WTC11 (cell line): ENCODE results near the gene GHSR. TPM values are rescaled to one million over a fixed set of nuclear protein-coding genes. Genes with fewer than 3 reads are reported as not detected.

Experiments used
- ATAC-seq: fragments of 200-7000 bp; cut with Tn5 transposase; 2 replicates; pipeline ENCODE4 v1.10.0; 2021; ENCODE audit warnings: mild to moderate bottlenecking, moderate library complexity
- CTCF ChIA-PET: fragments of 300-600 bp; sonication (Branson Sonifier 250); formaldehyde crosslinking; loops from one replicate; lab custom pipeline; 2021; ENCODE audit warnings: antibody characterized with exemption; lab: Charles Lee
- POLR2A ChIA-PET: fragments of 350-600 bp; sonication (Branson Sonifier 250); formaldehyde crosslinking; loops from one replicate; lab custom pipeline; 2021; ENCODE audit warnings: antibody characterized with exemption; lab: Charles Lee
- DNase-seq: peaks from one replicate; pipeline ENCODE4 v3.0.0; 2021; ENCODE audit warnings: low spot score
- H3K27ac Mint-ChIP-seq: 2 replicates; pipeline ENCODE4 v1.8.0; 2021; ENCODE audit warnings: mixed read lengths
- H3K27me3 Mint-ChIP-seq: 2 replicates; pipeline ENCODE4 v1.8.0; 2021; ENCODE audit warnings: low read depth, mild to moderate bottlenecking, moderate library complexity, mixed read lengths
- H3K36me3 Mint-ChIP-seq: 2 replicates; pipeline ENCODE4 v1.8.0; 2021; ENCODE audit warnings: mixed read lengths
- H3K4me1 Mint-ChIP-seq: 2 replicates; pipeline ENCODE4 v1.8.0; 2022; ENCODE audit warnings: mixed read lengths
- H3K4me3 Mint-ChIP-seq: 2 replicates; pipeline ENCODE4 v1.8.0; 2021; ENCODE audit warnings: mild to moderate bottlenecking, moderate library complexity, mixed read lengths
- H3K9me3 Mint-ChIP-seq: 2 replicates; pipeline ENCODE4 v1.8.0; 2021; ENCODE audit warnings: mixed read lengths
- CREB1 ChIP-seq: sonication (generic); formaldehyde crosslinking; IDR thresholded peaks from 2 replicates; pipeline ENCODE4 v1.8.0; 2023; ENCODE audit warnings: mild to moderate bottlenecking, missing genetic modification reagents
- CREM ChIP-seq: sonication (generic); formaldehyde crosslinking; IDR thresholded peaks from 2 replicates; pipeline ENCODE4 v1.8.1; 2022; ENCODE audit warnings: mild to moderate bottlenecking, missing genetic modification reagents, moderate library complexity
- FOXK1 ChIP-seq: sonication (generic); formaldehyde crosslinking; IDR thresholded peaks from 2 replicates; pipeline ENCODE4 v1.8.0; 2022; ENCODE audit warnings: mild to moderate bottlenecking, moderate library complexity, missing genetic modification reagents
- GABPB1 ChIP-seq: sonication (generic); formaldehyde crosslinking; IDR thresholded peaks from 2 replicates; pipeline ENCODE4 v1.8.1; 2023; ENCODE audit warnings: mild to moderate bottlenecking, missing genetic modification reagents
- NFYB ChIP-seq: sonication (generic); formaldehyde crosslinking; conservative IDR thresholded peaks from 2 replicates; pipeline ENCODE4 v1.8.0; 2022; ENCODE audit warnings: low read depth, missing genetic modification reagents
- NR1H2 ChIP-seq: sonication (generic); formaldehyde crosslinking; IDR thresholded peaks from 2 replicates; pipeline ENCODE4 v1.9.0; 2021; ENCODE audit warnings: mild to moderate bottlenecking, moderate library complexity, missing genetic modification reagents
- PRRX2 ChIP-seq: fragments of 250-450 bp; sonication (Bioruptor Pico); IDR thresholded peaks from 2 replicates; pipeline ENCODE4 v1.8.0; 2021; ENCODE audit warnings: mild to moderate bottlenecking
- RELA ChIP-seq: sonication (generic); formaldehyde crosslinking; IDR thresholded peaks from 2 replicates; pipeline ENCODE4 v1.8.1; 2022; ENCODE audit warnings: missing genetic modification reagents, mild to moderate bottlenecking, borderline replicate concordance
- ZNF138 ChIP-seq: sonication (generic); formaldehyde crosslinking; conservative IDR thresholded peaks from 2 replicates; pipeline ENCODE4 v1.8.1; 2022; ENCODE audit warnings: mild to moderate bottlenecking, moderate library complexity, missing genetic modification reagents
- ZNF232 ChIP-seq: sonication (generic); formaldehyde crosslinking; IDR thresholded peaks from 2 replicates; pipeline ENCODE4 v1.8.0; 2022; ENCODE audit warnings: mild to moderate bottlenecking, missing genetic modification reagents
- ZNF317 ChIP-seq: sonication (generic); formaldehyde crosslinking; IDR thresholded peaks from 2 replicates; pipeline ENCODE4 v1.8.1; 2023; ENCODE audit warnings: low read depth, mild to moderate bottlenecking, moderate library complexity, missing genetic modification reagents, borderline replicate concordance
- ZNF416 ChIP-seq: fragments of 250-450 bp; sonication (Bioruptor Pico); IDR thresholded peaks from 2 replicates; pipeline ENCODE4 v1.9.0; 2021; ENCODE audit warnings: mild to moderate bottlenecking, inconsistent platforms
- ZNF423 ChIP-seq: fragments of 250-450 bp; sonication (Bioruptor Pico); IDR thresholded peaks from 2 replicates; pipeline ENCODE4 v2.1.2; 2022; ENCODE audit warnings: mild to moderate bottlenecking, moderate library complexity
- total RNA-seq: library from RNA; stranded (reverse); gene quantifications from 3 replicates; pipeline ENCODE4 v1.2.3, GENCODE V29; 2021
- TF ChIP-seq, protein P1 (sequence below): sonication (generic); formaldehyde crosslinking; IDR thresholded peaks from 2 replicates; pipeline ENCODE4 v1.8.1; 2023; ENCODE audit warnings: mild to moderate bottlenecking, missing genetic modification reagents, borderline replicate concordance
- TF ChIP-seq, protein P2 (sequence below): fragments of 250-450 bp; sonication (Bioruptor Pico); IDR thresholded peaks from 2 replicates; pipeline ENCODE4 v1.9.0; 2021; ENCODE audit warnings: mild to moderate bottlenecking, borderline replicate concordance
- TF ChIP-seq, protein P3 (sequence below): sonication (generic); formaldehyde crosslinking; conservative IDR thresholded peaks from 2 replicates; pipeline ENCODE4 v1.8.1; 2023; ENCODE audit warnings: mild to moderate bottlenecking, low read depth, missing genetic modification reagents, moderate library complexity
- TF ChIP-seq, protein P4 (sequence below): sonication (generic); formaldehyde crosslinking; IDR thresholded peaks from 2 replicates; pipeline ENCODE4 v1.8.1; 2023; ENCODE audit warnings: mild to moderate bottlenecking, missing genetic modification reagents
- TF ChIP-seq, protein P5 (sequence below): sonication (generic); formaldehyde crosslinking; IDR thresholded peaks from 2 replicates; pipeline ENCODE4 v1.8.1; 2022; ENCODE audit warnings: mild to moderate bottlenecking, missing genetic modification reagents, moderate library complexity, borderline replicate concordance
- TF ChIP-seq, protein P6 (sequence below): fragments of 250-450 bp; sonication (Bioruptor Pico); IDR thresholded peaks from 2 replicates; pipeline ENCODE4 v1.8.0; 2021; ENCODE audit warnings: mild to moderate bottlenecking

The GHSR gene
- total RNA-seq, 1 experiment from 2014 or later, result not detected

DNA sequence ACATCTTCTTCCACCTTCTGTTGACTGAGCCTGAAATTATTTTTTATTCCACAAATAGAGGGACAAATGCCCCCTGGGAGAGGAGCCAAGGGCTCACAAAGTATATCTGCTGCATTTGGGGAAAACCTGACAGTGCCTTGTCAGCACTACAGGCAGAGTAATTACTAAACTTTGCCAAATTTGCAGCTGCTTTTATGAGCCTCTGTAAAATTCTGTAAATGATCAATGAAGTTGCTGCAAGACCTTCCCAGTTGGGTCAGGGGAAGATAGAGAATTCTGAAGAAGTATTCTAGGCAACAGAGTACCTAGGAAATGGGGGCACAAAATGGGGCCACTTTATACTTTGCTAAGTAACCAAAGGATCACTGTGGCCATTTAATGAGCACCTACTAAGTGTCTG lies 10.5 kb downstream of the GHSR start (continued):
- TF ChIP-seq, protein P1, sequence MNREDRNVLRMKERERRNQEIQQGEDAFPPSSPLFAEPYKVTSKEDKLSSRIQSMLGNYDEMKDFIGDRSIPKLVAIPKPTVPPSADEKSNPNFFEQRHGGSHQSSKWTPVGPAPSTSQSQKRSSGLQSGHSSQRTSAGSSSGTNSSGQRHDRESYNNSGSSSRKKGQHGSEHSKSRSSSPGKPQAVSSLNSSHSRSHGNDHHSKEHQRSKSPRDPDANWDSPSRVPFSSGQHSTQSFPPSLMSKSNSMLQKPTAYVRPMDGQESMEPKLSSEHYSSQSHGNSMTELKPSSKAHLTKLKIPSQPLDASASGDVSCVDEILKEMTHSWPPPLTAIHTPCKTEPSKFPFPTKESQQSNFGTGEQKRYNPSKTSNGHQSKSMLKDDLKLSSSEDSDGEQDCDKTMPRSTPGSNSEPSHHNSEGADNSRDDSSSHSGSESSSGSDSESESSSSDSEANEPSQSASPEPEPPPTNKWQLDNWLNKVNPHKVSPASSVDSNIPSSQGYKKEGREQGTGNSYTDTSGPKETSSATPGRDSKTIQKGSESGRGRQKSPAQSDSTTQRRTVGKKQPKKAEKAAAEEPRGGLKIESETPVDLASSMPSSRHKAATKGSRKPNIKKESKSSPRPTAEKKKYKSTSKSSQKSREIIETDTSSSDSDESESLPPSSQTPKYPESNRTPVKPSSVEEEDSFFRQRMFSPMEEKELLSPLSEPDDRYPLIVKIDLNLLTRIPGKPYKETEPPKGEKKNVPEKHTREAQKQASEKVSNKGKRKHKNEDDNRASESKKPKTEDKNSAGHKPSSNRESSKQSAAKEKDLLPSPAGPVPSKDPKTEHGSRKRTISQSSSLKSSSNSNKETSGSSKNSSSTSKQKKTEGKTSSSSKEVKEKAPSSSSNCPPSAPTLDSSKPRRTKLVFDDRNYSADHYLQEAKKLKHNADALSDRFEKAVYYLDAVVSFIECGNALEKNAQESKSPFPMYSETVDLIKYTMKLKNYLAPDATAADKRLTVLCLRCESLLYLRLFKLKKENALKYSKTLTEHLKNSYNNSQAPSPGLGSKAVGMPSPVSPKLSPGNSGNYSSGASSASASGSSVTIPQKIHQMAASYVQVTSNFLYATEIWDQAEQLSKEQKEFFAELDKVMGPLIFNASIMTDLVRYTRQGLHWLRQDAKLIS (CRISPR knock-in tag), result no peak
- TF ChIP-seq, protein P2, sequence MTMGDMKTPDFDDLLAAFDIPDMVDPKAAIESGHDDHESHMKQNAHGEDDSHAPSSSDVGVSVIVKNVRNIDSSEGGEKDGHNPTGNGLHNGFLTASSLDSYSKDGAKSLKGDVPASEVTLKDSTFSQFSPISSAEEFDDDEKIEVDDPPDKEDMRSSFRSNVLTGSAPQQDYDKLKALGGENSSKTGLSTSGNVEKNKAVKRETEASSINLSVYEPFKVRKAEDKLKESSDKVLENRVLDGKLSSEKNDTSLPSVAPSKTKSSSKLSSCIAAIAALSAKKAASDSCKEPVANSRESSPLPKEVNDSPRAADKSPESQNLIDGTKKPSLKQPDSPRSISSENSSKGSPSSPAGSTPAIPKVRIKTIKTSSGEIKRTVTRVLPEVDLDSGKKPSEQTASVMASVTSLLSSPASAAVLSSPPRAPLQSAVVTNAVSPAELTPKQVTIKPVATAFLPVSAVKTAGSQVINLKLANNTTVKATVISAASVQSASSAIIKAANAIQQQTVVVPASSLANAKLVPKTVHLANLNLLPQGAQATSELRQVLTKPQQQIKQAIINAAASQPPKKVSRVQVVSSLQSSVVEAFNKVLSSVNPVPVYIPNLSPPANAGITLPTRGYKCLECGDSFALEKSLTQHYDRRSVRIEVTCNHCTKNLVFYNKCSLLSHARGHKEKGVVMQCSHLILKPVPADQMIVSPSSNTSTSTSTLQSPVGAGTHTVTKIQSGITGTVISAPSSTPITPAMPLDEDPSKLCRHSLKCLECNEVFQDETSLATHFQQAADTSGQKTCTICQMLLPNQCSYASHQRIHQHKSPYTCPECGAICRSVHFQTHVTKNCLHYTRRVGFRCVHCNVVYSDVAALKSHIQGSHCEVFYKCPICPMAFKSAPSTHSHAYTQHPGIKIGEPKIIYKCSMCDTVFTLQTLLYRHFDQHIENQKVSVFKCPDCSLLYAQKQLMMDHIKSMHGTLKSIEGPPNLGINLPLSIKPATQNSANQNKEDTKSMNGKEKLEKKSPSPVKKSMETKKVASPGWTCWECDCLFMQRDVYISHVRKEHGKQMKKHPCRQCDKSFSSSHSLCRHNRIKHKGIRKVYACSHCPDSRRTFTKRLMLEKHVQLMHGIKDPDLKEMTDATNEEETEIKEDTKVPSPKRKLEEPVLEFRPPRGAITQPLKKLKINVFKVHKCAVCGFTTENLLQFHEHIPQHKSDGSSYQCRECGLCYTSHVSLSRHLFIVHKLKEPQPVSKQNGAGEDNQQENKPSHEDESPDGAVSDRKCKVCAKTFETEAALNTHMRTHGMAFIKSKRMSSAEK (CRISPR knock-in tag), result no peak
- TF ChIP-seq, protein P3, sequence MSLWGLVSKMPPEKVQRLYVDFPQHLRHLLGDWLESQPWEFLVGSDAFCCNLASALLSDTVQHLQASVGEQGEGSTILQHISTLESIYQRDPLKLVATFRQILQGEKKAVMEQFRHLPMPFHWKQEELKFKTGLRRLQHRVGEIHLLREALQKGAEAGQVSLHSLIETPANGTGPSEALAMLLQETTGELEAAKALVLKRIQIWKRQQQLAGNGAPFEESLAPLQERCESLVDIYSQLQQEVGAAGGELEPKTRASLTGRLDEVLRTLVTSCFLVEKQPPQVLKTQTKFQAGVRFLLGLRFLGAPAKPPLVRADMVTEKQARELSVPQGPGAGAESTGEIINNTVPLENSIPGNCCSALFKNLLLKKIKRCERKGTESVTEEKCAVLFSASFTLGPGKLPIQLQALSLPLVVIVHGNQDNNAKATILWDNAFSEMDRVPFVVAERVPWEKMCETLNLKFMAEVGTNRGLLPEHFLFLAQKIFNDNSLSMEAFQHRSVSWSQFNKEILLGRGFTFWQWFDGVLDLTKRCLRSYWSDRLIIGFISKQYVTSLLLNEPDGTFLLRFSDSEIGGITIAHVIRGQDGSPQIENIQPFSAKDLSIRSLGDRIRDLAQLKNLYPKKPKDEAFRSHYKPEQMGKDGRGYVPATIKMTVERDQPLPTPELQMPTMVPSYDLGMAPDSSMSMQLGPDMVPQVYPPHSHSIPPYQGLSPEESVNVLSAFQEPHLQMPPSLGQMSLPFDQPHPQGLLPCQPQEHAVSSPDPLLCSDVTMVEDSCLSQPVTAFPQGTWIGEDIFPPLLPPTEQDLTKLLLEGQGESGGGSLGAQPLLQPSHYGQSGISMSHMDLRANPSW (CRISPR knock-in tag), result no peak
- TF ChIP-seq ZNF423 (CRISPR knock-in tag), result no peak
- no peak for TF ChIP-seq ZNF416 (CRISPR knock-in tag)
- TF ChIP-seq, protein P4, sequence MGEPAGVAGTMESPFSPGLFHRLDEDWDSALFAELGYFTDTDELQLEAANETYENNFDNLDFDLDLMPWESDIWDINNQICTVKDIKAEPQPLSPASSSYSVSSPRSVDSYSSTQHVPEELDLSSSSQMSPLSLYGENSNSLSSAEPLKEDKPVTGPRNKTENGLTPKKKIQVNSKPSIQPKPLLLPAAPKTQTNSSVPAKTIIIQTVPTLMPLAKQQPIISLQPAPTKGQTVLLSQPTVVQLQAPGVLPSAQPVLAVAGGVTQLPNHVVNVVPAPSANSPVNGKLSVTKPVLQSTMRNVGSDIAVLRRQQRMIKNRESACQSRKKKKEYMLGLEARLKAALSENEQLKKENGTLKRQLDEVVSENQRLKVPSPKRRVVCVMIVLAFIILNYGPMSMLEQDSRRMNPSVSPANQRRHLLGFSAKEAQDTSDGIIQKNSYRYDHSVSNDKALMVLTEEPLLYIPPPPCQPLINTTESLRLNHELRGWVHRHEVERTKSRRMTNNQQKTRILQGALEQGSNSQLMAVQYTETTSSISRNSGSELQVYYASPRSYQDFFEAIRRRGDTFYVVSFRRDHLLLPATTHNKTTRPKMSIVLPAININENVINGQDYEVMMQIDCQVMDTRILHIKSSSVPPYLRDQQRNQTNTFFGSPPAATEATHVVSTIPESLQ (CRISPR knock-in tag), result no peak
- TF ChIP-seq, protein P5, sequence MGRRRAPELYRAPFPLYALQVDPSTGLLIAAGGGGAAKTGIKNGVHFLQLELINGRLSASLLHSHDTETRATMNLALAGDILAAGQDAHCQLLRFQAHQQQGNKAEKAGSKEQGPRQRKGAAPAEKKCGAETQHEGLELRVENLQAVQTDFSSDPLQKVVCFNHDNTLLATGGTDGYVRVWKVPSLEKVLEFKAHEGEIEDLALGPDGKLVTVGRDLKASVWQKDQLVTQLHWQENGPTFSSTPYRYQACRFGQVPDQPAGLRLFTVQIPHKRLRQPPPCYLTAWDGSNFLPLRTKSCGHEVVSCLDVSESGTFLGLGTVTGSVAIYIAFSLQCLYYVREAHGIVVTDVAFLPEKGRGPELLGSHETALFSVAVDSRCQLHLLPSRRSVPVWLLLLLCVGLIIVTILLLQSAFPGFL (CRISPR knock-in tag), result no peak
- no peak for TF ChIP-seq GABPB1
- TF ChIP-seq, all 79 proteins: peak for 0

DNA sequence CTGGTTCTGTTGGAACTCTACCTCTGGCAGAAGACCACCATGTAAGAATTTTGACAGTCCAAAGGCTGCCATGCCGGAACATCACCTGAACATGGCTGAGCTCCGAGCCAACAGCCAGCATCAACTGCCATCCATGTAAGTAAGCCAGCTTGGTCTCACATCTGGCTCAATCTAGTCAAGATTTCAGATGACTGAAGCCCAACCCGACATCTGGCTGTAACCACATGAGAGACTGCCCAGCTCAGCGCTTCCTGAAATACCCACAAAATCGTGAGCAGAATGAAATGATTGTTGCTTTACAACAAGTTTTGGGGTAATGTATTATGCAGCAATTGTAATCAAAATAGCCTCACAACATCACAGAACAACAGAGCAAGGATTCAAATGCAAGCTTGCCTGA lies 32.9 kb downstream of the GHSR start:
- no peak overlapping the region for H3K27ac Mint-ChIP-seq
- no peak overlapping the region for H3K4me3 Mint-ChIP-seq
- no peaks in the 10 kb centered on the region for H3K27me3 Mint-ChIP-seq
- ChIA-PET CTCF (interaction anchor here (1.1 kb wide), 1 partner anchor 83 kb away, joined by 3 read pairs; no protein-coding TSS in a partner anchor), POLR2A (no interaction called here)
- H3K9me3 Mint-ChIP-seq, result no peaks in the 10 kb centered on the region
- H3K36me3 Mint-ChIP-seq, result no peaks in the 10 kb centered on the region
- H3K4me1 Mint-ChIP-seq, result no peaks in the 10 kb centered on the region
- no peak for DNase-seq
- no peak for ATAC-seq
- no peak for TF ChIP-seq RELA (CRISPR knock-in tag)
- no peak for TF ChIP-seq ZNF232 (CRISPR knock-in tag)
- no peak for TF ChIP-seq FOXK1 (CRISPR knock-in tag)
- no peak for TF ChIP-seq NR1H2 (CRISPR knock-in tag)
- TF ChIP-seq, protein P6, sequence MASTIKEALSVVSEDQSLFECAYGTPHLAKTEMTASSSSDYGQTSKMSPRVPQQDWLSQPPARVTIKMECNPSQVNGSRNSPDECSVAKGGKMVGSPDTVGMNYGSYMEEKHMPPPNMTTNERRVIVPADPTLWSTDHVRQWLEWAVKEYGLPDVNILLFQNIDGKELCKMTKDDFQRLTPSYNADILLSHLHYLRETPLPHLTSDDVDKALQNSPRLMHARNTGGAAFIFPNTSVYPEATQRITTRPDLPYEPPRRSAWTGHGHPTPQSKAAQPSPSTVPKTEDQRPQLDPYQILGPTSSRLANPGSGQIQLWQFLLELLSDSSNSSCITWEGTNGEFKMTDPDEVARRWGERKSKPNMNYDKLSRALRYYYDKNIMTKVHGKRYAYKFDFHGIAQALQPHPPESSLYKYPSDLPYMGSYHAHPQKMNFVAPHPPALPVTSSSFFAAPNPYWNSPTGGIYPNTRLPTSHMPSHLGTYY (CRISPR knock-in tag), result no peak
- TF ChIP-seq CREM (CRISPR knock-in tag), result no peak
- no peak for TF ChIP-seq ZNF317 (CRISPR knock-in tag)
- TF ChIP-seq NFYB, result no peak
- no peak for TF ChIP-seq ZNF138 (CRISPR knock-in tag)
- no peak for TF ChIP-seq CREB1 (CRISPR knock-in tag)
- no peak for TF ChIP-seq PRRX2
